HepG2 (cell line): Measurements from ENCODE around the gene GBE1. TPM values are rescaled to one million over a fixed set of nuclear protein-coding genes. Genes with fewer than 3 reads are reported as not detected.
A peak's percentile ranks its signal among the peaks of the same experiment; 100 is the strongest.

Source experiments
- ATAC-seq: fragments of 200-7000 bp; cut with Tn5 transposase; 3 replicates; pipeline ENCODE4 v1.9.1; 2020; ENCODE audit warnings: mild to moderate bottlenecking, moderate library complexity
- Bru-seq: library from RNA; stranded (reverse); fragments of 400-500 nt; gene quantifications from one replicate; lab custom pipeline; 2021; lab: Mats Ljungman, UMichigan
- BruChase-seq, 2 experiments: library from RNA; stranded (reverse); fragments of 400-500 nt; gene quantifications; one replicate each; lab custom pipeline; 2021; lab: Mats Ljungman, UMichigan
- BruUV-seq: library from RNA; stranded (reverse); fragments of 400-500 nt; replicated peaks from 2 replicates; lab custom pipeline; 2021; lab: Mats Ljungman, UMichigan
- CTCF ChIA-PET: fragments of 300-600 bp; formaldehyde crosslinking; extraction: SDS; loops from one replicate; lab custom pipeline; 2021; ENCODE audit warnings: low total read pairs, inconsistent platforms, low intra/inter-chr PET ratio; lab: Yijun Ruan, JAX
- POLR2A ChIA-PET: fragments of 350-600 bp; sonication (Branson Sonifier 250); formaldehyde crosslinking; loops from one replicate; lab custom pipeline; 2020; ENCODE audit warnings: antibody characterized with exemption, inconsistent platforms; lab: Yijun Ruan, JAX
- DNase-seq: peaks from one replicate; pipeline ENCODE4 v3.0.0-alpha.2; 2015; ENCODE audit warnings: low spot score
- FAIRE-seq: peaks from 3 replicates; lab custom pipeline; 2011; peaks lifted over from hg19 to GRCh38; lab: Jason Lieb, UNC
- H2AFZ ChIP-seq: one replicate; pipeline ENCODE4 v1.6.1; 2011; ENCODE audit warnings: low read length, inconsistent platforms
- H3K27ac ChIP-seq: fragments of 300-600 bp; 3 replicates; pipeline ENCODE4 v1.8.0; 2011; ENCODE audit warnings: mixed run types, mild to moderate bottlenecking, mixed read lengths, low read length, inconsistent platforms; ENCODE audit not compliant: insufficient read depth; ENCODE audit errors: extremely low read length
- H3K27me3 ChIP-seq, 2 experiments: fragments of 200-600 bp in 1 of 2; 2 replicates in 1 of 2; 3 replicates in 1 of 2; pipeline versions ENCODE4 v1.6.0 to v1.8.0; 2011; ENCODE audit warnings: low read length in 2 of 2, mild to moderate bottlenecking in 2 of 2, moderate library complexity in 2 of 2, inconsistent platforms in 1 of 2; ENCODE audit not compliant: insufficient read depth in 2 of 2, control insufficient read depth in 1 of 2
- H3K36me3 ChIP-seq, 2 experiments: fragments of 200-600 bp in 1 of 2; replicated peaks in 1 of 2; 2 replicates in 1 of 2; 3 replicates in 1 of 2; pipeline versions ENCODE4 v1.5.1 to v1.8.0; 2011; ENCODE audit warnings: low read length in 2 of 2, inconsistent platforms in 1 of 2; ENCODE audit not compliant: insufficient read depth in 2 of 2, control insufficient read depth in 1 of 2
- H3K4me1 ChIP-seq: 2 replicates; pipeline ENCODE4 v1.5.1; 2012; ENCODE audit warnings: low read length, inconsistent platforms; ENCODE audit not compliant: insufficient read depth
- H3K4me2 ChIP-seq: 2 replicates; pipeline ENCODE4 v1.6.0; 2011; ENCODE audit warnings: low read depth, low read length, inconsistent platforms
- H3K4me3 ChIP-seq, 3 experiments: fragments of 200-600 bp in 1 of 3; sonication (generic), shearing (Covaris generic) in 1 of 3; replicated peaks in 1 of 3; 2 replicates each; pipeline ENCODE4 v1.5.1; 2011 to 2016; ENCODE audit warnings: low read length in 3 of 3, inconsistent platforms in 2 of 3, low read depth in 2 of 3, mild to moderate bottlenecking in 2 of 3, control low read depth in 1 of 3, mixed read lengths in 1 of 3; ENCODE audit not compliant: insufficient read depth in 1 of 3
- H3K79me2 ChIP-seq: one replicate; pipeline ENCODE4 v1.6.1; 2011; ENCODE audit warnings: low read length, inconsistent platforms; ENCODE audit not compliant: insufficient read depth
- H3K9ac ChIP-seq: 2 replicates; pipeline ENCODE4 v1.6.0; 2011; ENCODE audit warnings: mild to moderate bottlenecking, low read depth, low read length, inconsistent platforms; ENCODE audit not compliant: insufficient read depth
- H3K9me3 ChIP-seq: 2 replicates; pipeline ENCODE4 v1.5.1; 2012; ENCODE audit warnings: mild to moderate bottlenecking, low read length
- H4K20me1 ChIP-seq: 2 replicates; pipeline ENCODE4 v1.6.0; 2011; ENCODE audit warnings: inconsistent platforms, mild to moderate bottlenecking, low read length, moderate library complexity; ENCODE audit not compliant: insufficient read depth
- BRD4 ChIP-seq: sonication (generic); formaldehyde crosslinking; IDR thresholded peaks from 2 replicates; pipeline ENCODE4 v1.4.0; 2020; ENCODE audit warnings: missing genetic modification reagents
- ETV5 ChIP-seq: IDR thresholded peaks from 2 replicates; pipeline ENCODE4 v1.6.1; 2018; ENCODE audit warnings: missing biosample characterization, missing genetic modification reagents, inconsistent platforms, borderline replicate concordance
- HINFP ChIP-seq: sonication (generic); formaldehyde crosslinking; IDR thresholded peaks from 2 replicates; pipeline ENCODE4 v1.4.0; 2020; ENCODE audit warnings: low read depth, mild to moderate bottlenecking, missing genetic modification reagents
- HIVEP1 ChIP-seq: sonication (generic); formaldehyde crosslinking; IDR thresholded peaks from 2 replicates; pipeline ENCODE4 v1.4.0; 2020; ENCODE audit warnings: mild to moderate bottlenecking, missing genetic modification reagents
- HNF4A ChIP-seq: sonication (generic); formaldehyde crosslinking; IDR thresholded peaks from 2 replicates; pipeline ENCODE4 v1.4.0; 2020; ENCODE audit warnings: missing genetic modification reagents
- PTBP1 ChIP-seq: fragments of 200-400 bp; formaldehyde crosslinking; IDR thresholded peaks from 2 replicates; pipeline ENCODE4 v1.6.1; 2018; ENCODE audit warnings: low read length, low read depth; ENCODE audit not compliant: poor library complexity, severe bottlenecking
- SP1 ChIP-seq, 2 experiments: fragments of 450-650 bp in 1 of 2; sonication (generic) in 1 of 2; formaldehyde crosslinking in 1 of 2; IDR thresholded peaks; 2 replicates each; pipeline versions ENCODE4 v1.4.0 to v1.6.1; 2016 to 2020; ENCODE audit warnings: missing genetic modification reagents in 1 of 2
- SYNCRIP ChIP-seq: fragments of 200-400 bp; formaldehyde crosslinking; IDR thresholded peaks from 2 replicates; pipeline ENCODE4 v1.6.1; 2018; ENCODE audit warnings: mild to moderate bottlenecking, low read depth, low read length; ENCODE audit not compliant: insufficient read depth
- ZBTB46 ChIP-seq: sonication (generic); formaldehyde crosslinking; IDR thresholded peaks from 2 replicates; pipeline ENCODE4 v1.4.0; 2020; ENCODE audit warnings: mild to moderate bottlenecking, missing genetic modification reagents, borderline replicate concordance
- ZNF75D ChIP-seq: sonication (generic); formaldehyde crosslinking; IDR thresholded peaks from 2 replicates; pipeline ENCODE4 v1.8.1; 2023; ENCODE audit warnings: missing genetic modification reagents, mild to moderate bottlenecking, borderline replicate concordance
- WGBS: methylation state at CpG from one replicate; pipeline ENCODE4 v1.1.6; 2017; ENCODE audit warnings: low lambda C conversion rate; 5-methylcytosine and 5-hydroxymethylcytosine counted together
- in situ Hi-C: cut with HindIII; loops from 2 replicates; pipeline ENCODE4 v1.10.0; 2017; ENCODE audit warnings: low pct_unique_long_range_greater_than_20kb; ENCODE audit not compliant: extremely low pct_ligation_motif_present
- intact Hi-C: fragments of 100-400 bp; cut with micrococcal nuclease; formaldehyde crosslinking; loops from one replicate; pipeline ENCODE4 v1.10.0; 2022; ENCODE audit not compliant: unreplicated experiment
- long read RNA-seq, 2 experiments: library from RNA in 1 of 2; library from polyadenylated mRNA in 1 of 2; stranded (forward) in 1 of 2; unstranded in 1 of 2; transcript quantifications; one replicate each; pipeline ENCODE4 v2.0.0, GENCODE V29; 2019 to 2022
- polyA minus RNA-seq, 3 experiments: library from RNA; depleted of rRNA, polyadenylated mRNA; stranded (reverse); fragments of >200 nt; gene quantifications; 2 replicates each; pipeline ENCODE4 v1.2.3, GENCODE V29; 2011; ENCODE audit warnings: low replicate concordance in 1 of 3
- polyA plus RNA-seq, 8 experiments: library from polyadenylated mRNA; depleted of rRNA in 3 of 8; stranded (reverse) in 7 of 8; unstranded in 1 of 8; fragments of >200 nt; fragmentation: Illumina TruSeq in 4 of 8; extraction: Trizol in 4 of 8; gene quantifications; 2 replicates each; pipeline versions ENCODE4 v1.2.1 to v1.2.3, GENCODE V29; 2011 to 2016; ENCODE audit warnings: low read depth in 4 of 8, missing spikeins in 1 of 8, mixed read lengths in 1 of 8; ENCODE audit not compliant: insufficient read depth in 1 of 8
- total RNA-seq, 5 experiments: library from RNA; depleted of rRNA; stranded (reverse); fragments of >200 nt; fragmentation: Illumina TruSeq; extraction: Trizol; gene quantifications; 2 replicates each; pipeline ENCODE4 v1.2.3, GENCODE V29; 2016; ENCODE audit warnings: low read depth in 1 of 5
- TF ChIP-seq, protein P1 (sequence below): sonication (generic); formaldehyde crosslinking; IDR thresholded peaks from 2 replicates; pipeline ENCODE4 v1.9.0; 2021; ENCODE audit warnings: missing genetic modification reagents, borderline replicate concordance

GBE1 gene
- total RNA-seq (2016; rRNA removed; fragmentation: Illumina TruSeq; extraction: Trizol) (22.9 and 30.9 TPM in 2 replicates), polyA plus RNA-seq (2011; rRNA removed) (31.1 and 36.1 TPM in 2 replicates), polyA minus RNA-seq (2011; rRNA and poly(A)+ RNA removed; ENCODE audit: low replicate concordance) (22.1 and 32.2 TPM in 2 replicates), Bru-seq, nascent RNA (percentile 66 among the genes with signal in this experiment), BruChase-seq, experiment 1, labeled RNA remaining after a 6-hour chase (percentile 55 among the genes with signal in this experiment), BruChase-seq, experiment 2, labeled RNA remaining after a 2-hour chase (percentile 58 among the genes with signal in this experiment)
- 3.7 and 4.0 TPM in 2 replicates for total RNA-seq (2016; cell fraction: cytosol; rRNA removed; fragmentation: Illumina TruSeq; extraction: Trizol; ENCODE audit: low read depth)
- 20.7 and 31.2 TPM in 2 replicates for total RNA-seq (2016; cell fraction: insoluble cytoplasmic fraction; rRNA removed; fragmentation: Illumina TruSeq; extraction: Trizol)
- 7.5 and 7.8 TPM in 2 replicates for total RNA-seq (2016; cell fraction: membrane; rRNA removed; fragmentation: Illumina TruSeq; extraction: Trizol)
- total RNA-seq (2016; cell fraction: nucleus; rRNA removed; fragmentation: Illumina TruSeq; extraction: Trizol) = 23.9 and 24.8 TPM in 2 replicates
- polyA plus RNA-seq (2011; cell fraction: cytosol; rRNA removed) = 17.0 and 30.6 TPM in 2 replicates
- 12.7 and 18.2 TPM in 2 replicates for polyA plus RNA-seq (2011; cell fraction: nucleus; rRNA removed)
- polyA plus RNA-seq (2012) = 52.7 and 85.6 TPM in 2 replicates
- 1.0 and 1.5 TPM in 2 replicates for polyA plus RNA-seq (2016; cell fraction: cytosol; fragmentation: Illumina TruSeq; extraction: Trizol; ENCODE audit: low read depth)
- polyA plus RNA-seq (2016; cell fraction: insoluble cytoplasmic fraction; fragmentation: Illumina TruSeq; extraction: Trizol; ENCODE audit: low read depth) = 23.3 and 24.3 TPM in 2 replicates
- polyA plus RNA-seq (2016; cell fraction: membrane; fragmentation: Illumina TruSeq; extraction: Trizol; ENCODE audit: low read depth) = 3.2 and 3.6 TPM in 2 replicates
- 9.5 and 10.1 TPM in 2 replicates for polyA plus RNA-seq (2016; cell fraction: nucleus; fragmentation: Illumina TruSeq; extraction: Trizol; ENCODE audit: insufficient read depth, low read depth)
- polyA minus RNA-seq (2011; cell fraction: cytosol; rRNA and poly(A)+ RNA removed) = 41.3 and 51.4 TPM in 2 replicates
- 221 and 223 TPM in 2 replicates for polyA minus RNA-seq (2011; cell fraction: nucleus; rRNA and poly(A)+ RNA removed)
- long read RNA-seq, experiment 1, transcript GBE1-201 (16 exons, 3,461 nt) = major isoform, 34 of 43 reads
- long read RNA-seq, experiment 1, partial matches to known transcripts = 6 of 43 reads
- long read RNA-seq, experiment 1, other reads (novel, unspliced or antisense) = 3 of 43 reads
- long read RNA-seq, experiment 2, transcript GBE1-201 (16 exons, 3,461 nt) = major isoform, 7 of 24 reads
- long read RNA-seq, experiment 2, partial matches to known transcripts = 5 of 24 reads
- long read RNA-seq, experiment 2, other reads (novel, unspliced or antisense) = 12 of 24 reads

DNA sequence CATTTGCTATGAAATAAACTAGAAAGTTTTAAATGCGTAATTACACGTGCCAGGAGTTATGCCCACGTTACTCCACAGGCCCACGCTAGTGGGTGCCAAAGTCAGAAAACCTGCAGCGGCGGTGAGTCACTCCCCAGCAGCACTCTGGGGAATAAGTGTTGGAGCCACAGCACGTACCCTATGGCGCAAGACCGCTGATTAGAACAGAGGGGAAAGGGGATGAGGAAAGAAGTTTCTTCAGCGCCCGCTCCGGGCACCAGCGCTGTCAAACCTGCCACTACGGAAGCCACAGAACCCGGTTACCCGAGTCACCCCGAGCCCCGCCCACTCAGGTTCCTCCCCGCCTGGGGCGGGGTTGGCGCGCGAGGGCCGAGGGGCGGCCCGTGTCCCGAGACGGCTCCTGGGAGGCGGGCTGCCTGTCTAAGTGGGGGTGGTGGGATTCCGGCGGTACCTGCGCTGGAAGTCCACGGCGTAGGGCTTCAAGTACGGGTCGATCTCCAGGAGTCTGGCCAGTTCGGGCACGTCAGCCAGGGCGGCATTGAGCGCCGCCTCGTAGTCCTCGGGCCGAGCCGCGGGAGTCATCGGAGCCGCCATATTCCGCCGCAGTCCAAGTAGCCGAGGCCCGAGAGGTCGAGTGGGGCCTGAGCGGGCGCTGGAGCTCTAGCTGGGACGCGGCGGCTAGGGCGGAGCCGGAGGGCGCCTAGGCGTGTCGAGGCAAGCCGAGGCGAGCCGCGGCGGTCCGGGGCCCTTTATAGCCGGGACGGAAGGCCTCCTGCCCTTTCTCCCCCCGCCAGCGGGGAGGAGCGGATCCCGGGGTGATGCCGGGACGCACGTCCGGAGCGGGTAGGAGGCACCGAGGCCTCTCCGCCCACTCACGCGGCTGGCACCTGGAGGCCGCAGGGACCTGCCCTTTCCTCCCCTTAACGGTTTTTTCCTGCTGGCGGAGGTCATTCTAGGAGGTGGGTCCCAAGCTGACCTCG, at the start of gene GBE1:
TSS of gene GBE1 (minus strand) at position 722 of the 980 bp plus-strand sequence. CDS start at position 594, 128 bp downstream.
- Histone ChIP-seq H3K4me3 (peak within 1 kb of the TSS; percentile 77 to 83 (median 79)), H2AFZ (peak within 1 kb of the TSS; percentile 23), H3K27me3 (no peaks in the 10 kb centered on the region), H3K27ac (peak within 1 kb of the TSS; percentile 97), H3K36me3 (no peaks in the 10 kb centered on the region; a peak in 1 of 5 replicates), H3K4me1 (peaks cover 65% of the 10 kb centered on the region), H3K9ac (peak within 1 kb of the TSS; percentile 88), H3K79me2 (peaks cover 41% of the 10 kb centered on the region), H3K4me2 (peak within 1 kb of the TSS; percentile 80), H3K9me3 (no peaks in the 10 kb centered on the region), H4K20me1 (no peaks in the 10 kb centered on the region)
- CTCF ChIA-PET = no interaction called here
- peak; percentile 87 for DNase-seq
- intact Hi-C loops = loop anchor here (5.0 kb wide), 3 partner anchors 44 to 89 kb away; no protein-coding TSS in a partner anchor
- peak; percentile 67 for FAIRE-seq
- in situ Hi-C loops = no loop called here
- BruUV-seq = TSS peak; percentile 90
- POLR2A ChIA-PET = interaction anchor here (0.6 to 1.4 kb wide), 4 partner anchors 9 to 460 kb away, joined by 3 to 6 read pairs (median 5); no protein-coding TSS in a partner anchor
- peak; percentile 93 for ATAC-seq
- WGBS = 2% methylated on average over 36 of the region's 88 CpGs
- TF ChIP-seq HNF4A (CRISPR knock-in tag) (peak; percentile 68), ZBTB46 (CRISPR knock-in tag) (no peak), ZNF75D (CRISPR knock-in tag) (no peak), BRD4 (peak; percentile 88), SP1 (IDR thresholded peaks at IDR 0.05) (no peak), SP1 (CRISPR knock-in tag; IDR thresholded peaks at IDR 0.05) (peak; percentile 67), SYNCRIP (no peak), PTBP1 (no peak), HIVEP1 (CRISPR knock-in tag) (peak; percentile 89), ETV5 (CRISPR knock-in tag) (peak; percentile 84), HINFP (peak; percentile 89)
- TF ChIP-seq, protein P1, sequence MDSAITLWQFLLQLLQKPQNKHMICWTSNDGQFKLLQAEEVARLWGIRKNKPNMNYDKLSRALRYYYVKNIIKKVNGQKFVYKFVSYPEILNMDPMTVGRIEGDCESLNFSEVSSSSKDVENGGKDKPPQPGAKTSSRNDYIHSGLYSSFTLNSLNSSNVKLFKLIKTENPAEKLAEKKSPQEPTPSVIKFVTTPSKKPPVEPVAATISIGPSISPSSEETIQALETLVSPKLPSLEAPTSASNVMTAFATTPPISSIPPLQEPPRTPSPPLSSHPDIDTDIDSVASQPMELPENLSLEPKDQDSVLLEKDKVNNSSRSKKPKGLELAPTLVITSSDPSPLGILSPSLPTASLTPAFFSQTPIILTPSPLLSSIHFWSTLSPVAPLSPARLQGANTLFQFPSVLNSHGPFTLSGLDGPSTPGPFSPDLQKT (CRISPR knock-in tag) = no peak
